NT2/D1 (cell line): ENCODE data around the gene NAA15.

Source experiments
- DNase-seq: peaks from one replicate; pipeline ENCODE4 v3.0.0-alpha.2; 2011; ENCODE audit warnings: low read depth, low spot score
- H3K27me3 ChIP-seq: 2 replicates; pipeline ENCODE4 v1.6.0; 2011; ENCODE audit warnings: mild to moderate bottlenecking; ENCODE audit not compliant: insufficient read length, insufficient read depth
- H3K36me3 ChIP-seq: 2 replicates; pipeline ENCODE4 v1.6.1; 2011; ENCODE audit warnings: mild to moderate bottlenecking, low read length, mixed read lengths; ENCODE audit not compliant: insufficient read depth, insufficient read length
- H3K4me1 ChIP-seq: 2 replicates; pipeline ENCODE4 v1.5.1; 2011; ENCODE audit not compliant: insufficient read depth, insufficient read length
- H3K4me3 ChIP-seq: 2 replicates; pipeline ENCODE4 v1.5.1; 2011; ENCODE audit warnings: low read depth; ENCODE audit not compliant: insufficient read length
- H3K9ac ChIP-seq: 2 replicates; pipeline ENCODE4 v1.6.0; 2011; ENCODE audit warnings: low read depth; ENCODE audit not compliant: insufficient read length
- H3K9me3 ChIP-seq: 2 replicates; pipeline ENCODE4 v1.5.1; 2011; ENCODE audit warnings: mild to moderate bottlenecking, low read length; ENCODE audit not compliant: insufficient read depth
- SUZ12 ChIP-seq: IDR thresholded peaks from 2 replicates; pipeline ENCODE4 v1.6.1; 2011; ENCODE audit not compliant: insufficient read length, insufficient read depth; ENCODE audit errors: extremely low read depth
- YY1 ChIP-seq: IDR thresholded peaks from 2 replicates; pipeline ENCODE4 v1.6.1; 2011; ENCODE audit not compliant: insufficient read length, insufficient read depth
- ZNF274 ChIP-seq: IDR thresholded peaks from 2 replicates; pipeline ENCODE4 v1.6.1; 2011; ENCODE audit warnings: mild to moderate bottlenecking, low read depth, low read length

NAA15 gene

DNA sequence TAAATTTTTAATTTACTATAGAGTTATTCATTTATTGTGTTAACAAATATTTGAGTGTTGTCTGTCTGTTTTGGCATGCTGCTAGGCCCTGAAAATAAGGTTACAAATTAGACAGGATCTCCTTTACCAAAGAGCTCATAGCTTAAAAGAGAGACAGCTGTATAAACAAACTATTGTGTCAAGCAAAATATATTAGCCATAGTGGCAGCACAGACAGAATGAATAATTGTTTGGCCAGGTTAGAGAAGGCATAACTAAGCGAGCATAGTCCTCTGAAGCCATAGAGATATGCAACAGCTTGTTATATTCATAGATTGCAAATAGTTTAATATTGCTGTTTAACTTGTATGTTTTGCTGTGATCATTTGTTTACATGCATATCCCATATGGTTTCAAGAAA, 67.7 kb downstream of the NAA15 start:
- TF ChIP-seq ZNF274 (no peak), SUZ12 (no peak), YY1 (no peak)
- Histone ChIP-seq H3K4me3 (no peak overlapping the region), H3K36me3 (peaks cover 54% of the 10 kb centered on the region), H3K4me1 (no peaks in the 10 kb centered on the region), H3K9ac (no peak overlapping the region), H3K27me3 (no peaks in the 10 kb centered on the region), H3K9me3 (no peaks in the 10 kb centered on the region)
- DNase-seq = no peak

DNA sequence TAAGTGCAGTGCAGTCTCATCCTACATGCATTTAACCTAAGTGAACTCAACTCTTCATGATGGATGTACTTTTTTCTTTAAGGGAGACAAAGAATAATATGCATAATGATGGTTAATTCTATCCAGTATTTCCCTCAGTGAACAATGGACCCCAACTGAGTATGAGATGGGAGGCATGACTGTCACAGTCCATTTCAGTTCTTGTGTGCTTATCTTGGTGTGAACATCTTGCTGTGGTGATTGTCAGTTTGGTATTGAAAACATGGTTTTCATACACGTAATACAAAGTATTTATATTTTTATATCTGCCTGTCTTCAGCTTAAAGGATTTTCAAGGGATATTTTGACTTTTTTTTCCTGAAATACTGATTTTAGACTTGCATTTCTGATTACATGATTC, 72.9 kb downstream of the NAA15 start:
- Histone ChIP-seq H3K36me3 (peaks cover 43% of the 10 kb centered on the region), H3K9me3 (no peaks in the 10 kb centered on the region), H3K4me1 (no peaks in the 10 kb centered on the region), H3K4me3 (no peak overlapping the region), H3K9ac (no peak overlapping the region), H3K27me3 (no peaks in the 10 kb centered on the region)
- TF ChIP-seq SUZ12 (no peak), YY1 (no peak), ZNF274 (no peak)
- no peak for DNase-seq

DNA sequence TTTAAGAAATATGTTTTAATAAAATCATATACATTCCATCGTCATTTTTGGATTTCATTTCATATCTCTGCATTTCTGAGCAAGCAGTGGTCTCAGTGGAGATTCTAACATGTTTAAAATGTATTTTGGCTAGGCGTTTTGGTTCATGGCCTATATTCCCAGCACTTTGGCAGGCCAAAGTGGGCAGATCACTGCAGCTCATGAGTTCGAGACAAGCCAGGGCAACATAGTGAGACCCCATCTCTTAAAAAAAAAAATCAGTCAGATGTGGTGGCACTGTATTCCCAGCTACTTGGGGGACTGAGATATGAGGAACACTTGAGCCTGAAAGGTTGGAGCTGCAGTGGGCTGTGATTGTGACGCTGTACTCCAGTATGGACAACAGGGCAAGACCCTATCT, 85.1 kb downstream of the NAA15 start:
- Histone ChIP-seq H3K4me3 (no peak overlapping the region), H3K27me3 (no peaks in the 10 kb centered on the region), H3K9ac (no peak overlapping the region), H3K9me3 (no peaks in the 10 kb centered on the region), H3K4me1 (no peaks in the 10 kb centered on the region), H3K36me3 (peaks cover 55% of the 10 kb centered on the region)
- DNase-seq = no peak
- TF ChIP-seq ZNF274 = no peak
- no peak for TF ChIP-seq YY1
- TF ChIP-seq SUZ12 = no peak

DNA sequence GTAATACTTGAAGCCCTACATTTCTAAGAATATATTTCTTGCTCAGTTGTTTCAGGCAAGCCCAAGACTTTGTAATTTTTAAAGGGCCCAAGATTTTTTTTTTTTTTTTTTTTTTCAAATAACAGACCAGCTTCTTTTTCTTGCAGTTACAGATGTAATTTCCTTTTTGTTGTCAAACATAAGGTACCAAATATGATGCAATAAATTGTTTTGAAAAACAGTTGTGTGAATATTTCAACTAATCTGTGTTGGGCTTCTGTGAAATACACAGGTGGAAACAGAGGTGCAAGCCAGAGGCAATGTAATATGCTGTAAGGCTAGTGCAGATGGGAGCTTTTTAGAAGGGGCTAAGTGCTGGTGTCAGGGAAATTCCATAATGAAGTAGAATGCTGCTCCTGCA, 87.8 kb downstream of the NAA15 start:
- DNase-seq = no peak
- peaks cover 53% of the 10 kb centered on the region for H3K36me3 ChIP-seq

DNA sequence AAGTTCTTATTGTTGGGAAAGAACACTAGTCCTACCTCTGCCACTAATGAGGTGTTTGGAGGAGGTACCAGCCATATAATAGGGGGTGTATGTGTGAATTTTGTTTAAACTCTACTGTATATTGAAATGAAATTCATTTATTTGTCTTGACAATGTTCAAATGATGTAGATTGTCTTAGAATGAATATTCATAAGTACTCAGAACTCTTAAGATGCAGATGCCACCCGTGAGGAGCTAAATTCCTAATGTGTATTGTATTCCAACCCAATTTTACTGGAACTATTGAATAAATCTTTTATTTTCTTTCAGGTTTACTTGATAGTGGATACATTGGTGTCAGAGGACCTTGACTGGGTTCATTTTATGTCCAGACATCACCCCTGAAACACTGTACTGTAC, 88.7 kb downstream of the NAA15 start:
- no peaks in the 10 kb centered on the region for H3K27me3 ChIP-seq
- H3K4me3 ChIP-seq = no peak overlapping the region
- TF ChIP-seq SUZ12 (no peak), YY1 (no peak), ZNF274 (no peak)
- H3K36me3 ChIP-seq = peaks cover 47% of the 10 kb centered on the region
- H3K9me3 ChIP-seq = no peaks in the 10 kb centered on the region
- no peak for DNase-seq
- H3K4me1 ChIP-seq = no peaks in the 10 kb centered on the region
- no peak overlapping the region for H3K9ac ChIP-seq

More for the DNA sequence above, 87.8 kb downstream of the NAA15 start:
- no peaks in the 10 kb centered on the region for H3K4me1 ChIP-seq
- H3K27me3 ChIP-seq = no peaks in the 10 kb centered on the region
- H3K9ac ChIP-seq = no peak overlapping the region
- H3K4me3 ChIP-seq = no peak overlapping the region
- TF ChIP-seq SUZ12 = no peak
- TF ChIP-seq ZNF274 = no peak
- no peak for TF ChIP-seq YY1
- H3K9me3 ChIP-seq = no peaks in the 10 kb centered on the region

DNA sequence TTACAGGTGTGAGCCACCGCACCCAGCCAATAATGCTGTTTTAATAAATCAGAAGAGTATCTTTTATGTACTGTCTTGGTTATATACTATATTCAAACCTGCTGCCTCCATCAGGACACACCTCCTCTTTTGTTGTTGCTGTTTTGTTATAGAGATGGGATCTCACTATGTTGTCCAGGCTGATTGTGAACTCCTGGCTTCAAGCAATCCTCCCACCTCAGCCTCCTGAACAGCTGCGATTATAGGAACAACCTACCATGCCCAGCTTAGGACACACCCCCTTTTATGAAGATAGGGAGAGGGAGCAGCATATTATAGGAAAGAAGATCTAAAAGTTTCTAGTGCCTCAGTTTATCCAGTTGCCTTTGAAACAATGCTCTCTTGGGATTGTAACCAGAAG, 90.4 kb downstream of the NAA15 start:
- DNase-seq = no peak
- H3K4me1 ChIP-seq = no peaks in the 10 kb centered on the region
- TF ChIP-seq SUZ12 (no peak), ZNF274 (no peak), YY1 (no peak)
- no peaks in the 10 kb centered on the region for H3K9me3 ChIP-seq
- H3K36me3 ChIP-seq = peaks cover 41% of the 10 kb centered on the region
- no peaks in the 10 kb centered on the region for H3K27me3 ChIP-seq
- H3K9ac ChIP-seq = no peak overlapping the region
- no peak overlapping the region for H3K4me3 ChIP-seq

DNA sequence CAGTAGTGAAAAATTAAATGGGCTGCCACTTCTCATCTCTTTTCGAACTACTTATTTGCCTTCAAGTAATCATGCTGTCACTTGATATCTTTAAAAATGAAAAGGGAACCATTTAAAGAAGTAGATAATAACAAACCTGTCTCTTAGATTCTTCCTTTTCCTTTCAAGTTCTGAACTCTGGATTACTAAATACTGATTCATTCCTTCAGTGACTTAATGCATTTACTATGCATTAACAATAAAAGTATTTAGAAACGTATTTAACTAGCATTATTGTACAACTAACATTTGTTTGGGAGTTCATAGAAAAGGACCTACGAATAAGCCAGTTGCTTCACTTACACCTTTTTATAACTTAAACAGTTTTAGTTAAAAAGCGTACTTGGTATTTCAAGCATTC, 91.5 kb downstream of the NAA15 start:
- no peak for DNase-seq
- Histone ChIP-seq H3K9ac (no peak overlapping the region), H3K9me3 (no peaks in the 10 kb centered on the region), H3K27me3 (no peaks in the 10 kb centered on the region), H3K4me3 (no peak overlapping the region), H3K36me3 (peaks cover 33% of the 10 kb centered on the region), H3K4me1 (no peaks in the 10 kb centered on the region)
- TF ChIP-seq ZNF274 = no peak
- no peak for TF ChIP-seq SUZ12
- TF ChIP-seq YY1 = no peak

DNA sequence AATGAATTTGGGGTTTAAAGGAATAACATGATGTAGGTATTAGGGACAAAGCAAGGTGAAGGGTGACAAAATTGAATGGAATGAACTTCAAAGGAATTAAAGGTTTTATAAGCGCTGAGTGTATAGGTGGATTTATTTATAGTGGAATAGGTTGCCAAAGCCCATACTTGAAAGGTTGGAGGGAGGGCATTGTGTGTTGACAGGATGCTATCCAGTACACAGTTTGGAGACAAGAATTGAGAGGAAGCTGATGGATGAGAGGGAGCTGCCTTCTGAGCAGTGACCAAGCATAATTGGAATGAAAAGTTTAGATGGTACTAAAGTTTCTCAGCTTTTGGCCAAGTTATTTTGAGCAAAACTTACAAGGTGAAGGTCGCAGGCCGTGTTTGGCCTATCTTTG, 100.1 kb downstream of the NAA15 start:
- no peak for DNase-seq
- no peak overlapping the region for H3K9ac ChIP-seq
- no peaks in the 10 kb centered on the region for H3K4me1 ChIP-seq
- no peaks in the 10 kb centered on the region for H3K36me3 ChIP-seq
- TF ChIP-seq YY1 (no peak), SUZ12 (no peak), ZNF274 (no peak)
- H3K9me3 ChIP-seq = no peaks in the 10 kb centered on the region
- no peaks in the 10 kb centered on the region for H3K27me3 ChIP-seq
- H3K4me3 ChIP-seq = no peak overlapping the region
